Thyroid gland (tissue), 4 donors: ENCODE results near the gene BBLN.

Source experiments
- POLR2A ChIP-seq, 2 donors: fragments of 450-650 bp; IDR thresholded peaks; one replicate each; pipeline ENCODE4 v1.6.1; 2017; ENCODE audit warnings: antibody characterized with exemption in 2 of 2, mild to moderate bottlenecking in 2 of 2, moderate library complexity in 1 of 2
- TF ChIP-seq, protein P1 (sequence below), 6 experiments: fragments of 200-600 bp in 3 of 6; fragments of 450-650 bp in 3 of 6; sonication (generic) in 3 of 6; IDR thresholded peaks; one replicate each; pipeline ENCODE4 v1.5.1; 2016 to 2019; ENCODE audit warnings: antibody characterized with exemption in 6 of 6, mild to moderate bottlenecking in 2 of 6, inconsistent platforms in 1 of 6, moderate library complexity in 1 of 6

GRCh38 chr9:128127990-128128835 is 31.9 kb upstream of the BBLN start:
- TF ChIP-seq POLR2A (IDR thresholded peaks at IDR 0.05): peak in 1 of 2 donors; percentile 50
- TF ChIP-seq, protein P1, sequence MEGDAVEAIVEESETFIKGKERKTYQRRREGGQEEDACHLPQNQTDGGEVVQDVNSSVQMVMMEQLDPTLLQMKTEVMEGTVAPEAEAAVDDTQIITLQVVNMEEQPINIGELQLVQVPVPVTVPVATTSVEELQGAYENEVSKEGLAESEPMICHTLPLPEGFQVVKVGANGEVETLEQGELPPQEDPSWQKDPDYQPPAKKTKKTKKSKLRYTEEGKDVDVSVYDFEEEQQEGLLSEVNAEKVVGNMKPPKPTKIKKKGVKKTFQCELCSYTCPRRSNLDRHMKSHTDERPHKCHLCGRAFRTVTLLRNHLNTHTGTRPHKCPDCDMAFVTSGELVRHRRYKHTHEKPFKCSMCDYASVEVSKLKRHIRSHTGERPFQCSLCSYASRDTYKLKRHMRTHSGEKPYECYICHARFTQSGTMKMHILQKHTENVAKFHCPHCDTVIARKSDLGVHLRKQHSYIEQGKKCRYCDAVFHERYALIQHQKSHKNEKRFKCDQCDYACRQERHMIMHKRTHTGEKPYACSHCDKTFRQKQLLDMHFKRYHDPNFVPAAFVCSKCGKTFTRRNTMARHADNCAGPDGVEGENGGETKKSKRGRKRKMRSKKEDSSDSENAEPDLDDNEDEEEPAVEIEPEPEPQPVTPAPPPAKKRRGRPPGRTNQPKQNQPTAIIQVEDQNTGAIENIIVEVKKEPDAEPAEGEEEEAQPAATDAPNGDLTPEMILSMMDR (IDR thresholded peaks at IDR 0.05): no peak
